EH (cell line): Measurements from ENCODE around the gene ZNF25.
"Not testable (repeated sequence)": the region's sequence is repeated elsewhere in the genome, so short reads cannot be mapped to it uniquely, and the experiment has no call there.

Source experiments
- DNase-seq: peaks from one replicate; pipeline ENCODE4 v3.0.0-alpha.2; 2015; ENCODE audit warnings: low read depth

Gene ZNF25

GRCh38 chr10:37976091-37976879 lies at the start of gene ZNF25:
TSS of gene ZNF25 (minus strand) at chr10:37976647. CDS start at chr10:37971722, 4,925 bp downstream.
- peak; percentile 98 for DNase-seq

GRCh38 chr10:38025283-38025682 lies 48.8 kb upstream of the ZNF25 start:
- DNase-seq = no peak

DNA sequence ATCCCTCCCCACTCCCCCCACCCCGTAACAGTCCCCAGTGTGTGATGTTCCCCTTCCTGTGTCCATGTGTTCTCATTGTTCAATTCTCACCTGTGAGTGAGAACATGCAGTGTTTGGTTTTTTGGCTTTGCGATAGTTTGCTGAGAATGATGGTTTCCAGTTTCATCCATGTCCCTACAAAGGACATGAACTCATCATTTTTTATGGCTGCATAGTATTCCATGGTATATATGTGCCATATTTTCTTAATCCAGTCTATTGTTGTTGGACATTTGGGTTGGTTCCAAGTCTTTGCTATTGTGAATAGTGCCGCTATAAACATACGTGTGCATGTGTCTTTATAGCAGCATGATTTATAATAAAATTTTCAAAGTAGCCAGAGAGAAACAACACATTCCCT lies 42.7 kb upstream of the ZNF25 start:
- DNase-seq = not testable (repeated sequence)

DNA sequence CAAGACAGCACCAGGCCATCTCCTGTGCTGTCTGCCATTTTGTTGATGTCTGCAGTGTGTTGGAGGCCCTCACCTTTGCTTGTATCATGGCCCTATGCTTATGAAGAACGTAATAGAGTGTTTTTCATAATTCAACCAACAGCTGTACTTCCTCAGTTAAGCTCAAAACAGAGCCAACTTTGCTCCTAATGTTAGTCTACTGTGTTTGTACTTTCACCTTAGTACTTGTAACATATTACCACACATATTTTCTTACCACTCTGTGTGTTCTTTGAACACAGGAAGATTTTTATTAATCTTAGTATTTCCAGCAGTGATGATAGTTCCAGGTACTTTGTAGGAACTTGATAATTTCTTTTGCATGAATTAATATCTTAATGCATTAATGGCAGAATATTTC lies 39.9 kb upstream of the ZNF25 start:
- DNase-seq = no peak

DNA sequence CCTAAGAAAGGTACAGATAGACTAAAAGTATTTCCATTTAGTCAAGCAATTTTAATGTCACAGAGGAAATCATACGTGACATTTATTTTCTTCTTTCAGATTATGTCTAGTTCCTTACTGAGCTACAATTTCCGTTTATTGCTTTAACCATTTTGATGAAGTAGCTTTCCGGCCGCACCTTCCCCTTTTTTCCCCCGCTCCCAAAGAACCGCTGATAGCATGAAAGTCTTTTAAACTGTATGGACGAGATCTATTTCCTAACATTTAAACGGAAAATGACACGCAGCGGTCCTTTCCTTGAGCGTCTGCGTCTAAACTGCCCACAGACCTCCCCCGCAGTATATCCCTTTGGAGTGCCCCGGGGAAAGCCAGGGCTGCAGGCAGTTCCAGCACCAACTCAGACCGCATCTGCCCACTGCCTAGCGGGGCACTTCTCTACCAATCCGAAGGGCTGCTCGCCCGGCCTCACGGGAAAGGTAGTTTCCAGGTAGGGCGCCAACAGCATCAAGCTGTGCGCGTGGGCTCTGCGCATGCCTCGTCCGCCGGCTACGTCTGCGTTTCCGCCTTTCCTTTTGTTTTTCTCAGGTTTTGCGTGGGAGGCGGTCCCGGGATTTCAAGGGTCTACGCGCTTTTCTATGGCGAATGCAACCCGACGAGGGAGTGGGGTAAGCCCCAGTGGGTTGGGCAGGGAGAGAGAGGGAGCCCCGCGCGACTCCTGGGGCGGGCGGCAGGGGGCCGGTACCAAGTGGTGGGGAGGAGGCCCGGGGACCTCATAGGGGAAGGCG lies 33.9 kb upstream of the ZNF25 start, which contains the start of gene ZNF33A:
Gene ZNF33A, plus strand, starts transcription at position 557 of the 785 bp plus-strand sequence. CDS start 1,667 bp downstream, outside the sequence.
- peak; percentile 89 for DNase-seq

DNA sequence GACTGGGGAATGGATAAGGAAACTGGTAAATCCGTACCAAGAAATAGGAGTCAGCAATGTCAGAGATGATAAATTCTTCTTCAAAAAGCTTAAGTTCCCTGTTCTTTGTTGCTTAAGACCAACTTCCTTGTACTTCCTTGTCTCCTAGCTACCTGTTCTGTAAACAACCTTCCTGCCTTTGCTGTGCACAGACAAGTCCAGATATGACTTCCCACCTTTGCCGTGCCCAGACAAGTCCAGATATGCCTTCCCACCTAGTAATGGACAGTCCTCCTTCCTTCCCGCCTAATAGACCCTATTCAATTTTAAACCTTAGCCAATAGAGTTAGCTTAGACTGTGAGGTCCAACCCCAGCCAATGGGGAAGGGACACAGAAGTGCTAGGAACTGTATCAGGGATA lies 31.5 kb upstream of the ZNF25 start:
- no peak for DNase-seq

DNA sequence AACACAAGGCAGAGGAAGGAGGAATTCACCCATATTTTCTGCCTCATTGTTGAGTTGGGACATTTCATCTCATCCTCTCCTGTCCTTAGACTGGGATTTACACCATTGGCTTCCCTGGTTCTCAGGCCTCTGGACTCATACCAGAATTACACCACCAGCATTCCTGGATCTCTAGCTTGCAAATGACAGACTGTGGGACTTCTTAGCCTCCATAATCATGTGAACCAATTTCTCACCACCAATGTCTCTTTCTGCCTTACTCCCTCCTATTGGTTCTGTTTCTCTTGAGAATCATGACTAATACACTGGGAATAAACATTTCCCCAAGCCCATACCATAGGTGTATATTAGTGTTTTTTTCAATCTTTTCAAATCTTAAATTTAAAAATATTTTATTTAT lies 31.1 kb upstream of the ZNF25 start:
- DNase-seq = no peak

- DNase-seq = no peak
These were observed 27.1 kb upstream of the ZNF25 start for GRCh38 chr10:38003588-38003987.

- DNase-seq = no peak
These were observed 26.6 kb upstream of the ZNF25 start for GRCh38 chr10:38003026-38003425.

DNA sequence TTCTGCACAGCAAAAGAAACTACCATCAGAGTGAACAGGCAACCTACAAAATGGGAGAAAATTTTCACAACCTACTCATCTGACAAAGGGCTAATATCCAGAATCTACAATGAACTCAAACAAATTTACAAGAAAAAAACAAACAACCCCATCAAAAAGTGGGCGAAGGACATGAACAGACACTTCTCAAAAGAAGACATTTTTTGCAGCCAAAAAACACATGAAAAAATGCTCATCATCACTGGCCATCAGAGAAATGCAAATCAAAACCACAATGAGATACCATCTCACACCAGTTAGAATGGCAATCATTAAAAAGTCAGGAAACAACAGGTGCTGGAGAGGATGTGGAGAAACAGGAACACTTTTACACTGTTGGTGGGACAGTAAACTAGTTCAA lies 24.0 kb upstream of the ZNF25 start:
- not testable (repeated sequence) for DNase-seq

DNA sequence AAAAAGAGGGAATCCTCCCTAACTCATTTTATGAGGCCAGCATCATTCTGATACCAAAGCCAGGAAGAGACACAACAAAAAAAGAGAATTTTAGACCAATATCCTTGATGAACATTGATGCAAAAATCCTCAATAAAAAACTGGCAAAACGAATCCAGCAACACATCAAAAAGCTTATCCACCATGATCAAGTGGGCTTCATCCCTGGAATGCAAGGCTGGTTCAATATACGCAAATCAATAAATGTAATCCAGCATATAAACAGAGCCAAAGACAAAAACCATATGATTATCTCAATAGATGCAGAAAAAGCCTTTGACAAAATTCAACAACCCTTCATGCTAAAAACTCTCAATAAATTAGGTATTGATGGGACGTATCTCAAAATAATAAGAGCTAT lies 22.5 kb upstream of the ZNF25 start:
- not testable (repeated sequence) for DNase-seq

GRCh38 chr10:37992083-37992482 lies 15.6 kb upstream of the ZNF25 start:
- DNase-seq = no peak

GRCh38 chr10:37991655-37992054 lies 15.2 kb upstream of the ZNF25 start:
- DNase-seq = no peak

- DNase-seq = no peak
These were observed 395 bp upstream of the ZNF25 start for GRCh38 chr10:37976880-37977203.

DNA sequence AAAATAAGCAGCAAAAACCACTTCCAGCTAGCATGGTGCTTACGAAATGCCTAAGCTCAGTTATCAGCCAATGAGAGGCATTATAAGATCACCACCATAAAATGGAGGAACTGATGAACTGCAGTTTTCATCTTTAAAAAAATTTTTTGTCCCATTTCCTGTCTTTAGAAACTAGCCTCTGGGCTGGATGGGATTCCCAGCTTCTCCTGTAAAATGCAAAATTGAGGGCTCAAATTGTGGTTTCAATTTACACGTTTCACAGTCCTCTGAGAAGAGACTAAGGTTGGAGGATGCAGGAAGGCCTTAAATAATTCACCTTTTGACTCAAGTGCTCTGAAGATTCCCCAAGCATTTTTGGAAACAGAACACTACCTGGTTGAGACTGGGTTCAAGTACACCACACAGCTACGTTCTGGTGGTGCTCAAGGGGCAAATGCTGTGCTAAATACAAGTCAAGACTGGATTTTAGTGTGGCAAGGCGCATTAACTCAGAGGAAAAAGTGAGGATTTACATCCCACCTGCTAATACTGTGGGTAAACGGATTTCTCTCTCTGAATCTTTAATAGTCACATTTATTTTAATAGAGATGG lies 951 bp downstream of the ZNF25 start:
- peak; percentile 43 for DNase-seq

DNA sequence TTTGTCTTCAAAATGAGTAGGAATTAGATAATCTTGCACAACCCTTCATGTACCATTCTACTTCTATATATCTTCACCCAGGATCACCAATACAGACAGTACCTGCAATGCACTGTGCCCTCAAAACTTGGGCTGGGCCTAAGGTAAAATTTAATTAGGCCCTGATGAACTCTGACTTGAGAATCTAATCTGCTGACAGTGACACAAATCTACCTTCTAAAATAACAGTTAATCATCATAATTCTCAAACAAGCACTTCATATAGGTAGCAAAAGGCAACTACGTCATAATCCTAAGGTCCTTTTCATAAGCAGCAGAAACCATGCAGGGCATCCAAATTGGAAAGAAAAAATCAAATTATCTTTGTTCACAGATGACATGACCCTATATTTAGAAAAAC lies 4.1 kb downstream of the ZNF25 start:
- DNase-seq = no peak

DNA sequence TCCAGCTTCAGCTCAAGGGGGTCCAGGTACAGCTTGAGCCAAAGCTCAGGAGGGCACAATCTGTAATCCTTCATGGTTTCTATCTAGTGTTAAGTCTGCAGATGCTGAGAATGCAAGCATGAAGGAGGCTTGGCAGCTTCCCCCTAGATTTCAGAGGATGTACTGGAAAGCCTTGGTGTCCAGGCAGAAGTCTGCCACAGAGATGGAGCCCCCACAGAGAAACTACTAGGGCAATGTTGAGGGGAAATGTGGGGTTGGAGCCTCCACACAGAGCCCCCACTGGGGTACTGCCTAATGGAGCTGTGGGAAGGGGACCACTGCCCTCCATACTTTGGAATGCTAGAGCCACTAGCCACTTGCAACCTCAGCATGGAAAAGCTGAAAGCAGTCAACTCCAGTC lies 11.4 kb downstream of the ZNF25 start:
- no peak for DNase-seq

- DNase-seq = no peak
These were observed 15.8 kb downstream of the ZNF25 start for GRCh38 chr10:37960591-37961137.

DNA sequence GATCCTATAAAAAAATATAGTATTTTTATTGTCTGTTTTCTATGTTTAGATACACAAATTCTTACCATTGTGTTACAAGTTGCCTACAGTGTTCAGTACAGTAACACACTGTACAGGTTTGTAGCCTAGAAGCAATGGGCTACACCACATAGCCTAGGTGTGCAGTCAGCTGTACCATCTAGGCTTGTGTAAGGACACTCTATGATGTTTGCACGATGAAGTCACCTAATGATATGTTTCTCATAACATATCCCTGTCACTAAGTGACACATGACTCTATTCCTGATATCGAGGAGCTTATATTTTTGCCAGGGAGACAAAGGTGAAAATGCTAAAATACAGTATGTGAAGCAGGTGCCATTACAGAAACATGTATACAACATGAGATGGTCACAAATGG lies 18.6 kb downstream of the ZNF25 start:
- DNase-seq = no peak

GRCh38 chr10:37952926-37953325 lies 23.5 kb downstream of the ZNF25 start:
- peak; percentile 62 for DNase-seq

- DNase-seq = peak; percentile 64
These were observed 24.2 kb downstream of the ZNF25 start for GRCh38 chr10:37952043-37952755.

- no peak for DNase-seq
These were observed 28.2 kb downstream of the ZNF25 start for GRCh38 chr10:37948210-37948609.
